Naive thymus-derived CD8-positive, alpha-beta T cell (primary cell): ENCODE results near the gene LIFR. TPM values are rescaled to one million over a fixed set of nuclear protein-coding genes. Genes with fewer than 3 reads are reported as not detected.

ENCODE experiments used
- ATAC-seq, 2 donors: fragments of 150-1000 bp; cut with Tn5 transposase in 1 of 2; sonication (Bioruptor Pico), chemical (Tn5 transposase) in 1 of 2; 1 replicate in 1 of 2; 2 replicates in 1 of 2; pipeline ENCODE4 v1.10.0; 2021; ENCODE audit warnings: mild to moderate bottlenecking in 2 of 2, moderate library complexity in 2 of 2
- POLR2A ChIA-PET: fragments of 350-600 bp; sonication (Branson Sonifier 250); formaldehyde crosslinking; loops from one replicate; lab custom pipeline; 2021; ENCODE audit warnings: antibody characterized with exemption; lab: Charles Lee
- DNase-seq, 10 donors: peaks; one replicate each; pipeline versions ENCODE4 v3.0.0 to v3.0.0-alpha.2; 2020 to 2022
- H3K27ac Mint-ChIP-seq, 10 donors: one replicate each; pipeline ENCODE4 v1.8.0; 2020 to 2022; ENCODE audit warnings: mild to moderate bottlenecking in 10 of 10, mixed read lengths in 10 of 10, moderate library complexity in 4 of 10, inconsistent platforms in 1 of 10
- H3K27me3 Mint-ChIP-seq, 5 donors: one replicate each; pipeline ENCODE4 v1.8.0; 2021 to 2022; ENCODE audit warnings: mixed read lengths in 5 of 5
- H3K36me3 Mint-ChIP-seq, 3 donors: one replicate each; pipeline ENCODE4 v1.8.0; 2020 to 2022; ENCODE audit warnings: mixed read lengths in 3 of 3, mild to moderate bottlenecking in 2 of 3, inconsistent platforms in 1 of 3
- H3K4me1 Mint-ChIP-seq, 4 donors: one replicate each; pipeline ENCODE4 v1.8.0; 2021 to 2022; ENCODE audit warnings: mixed read lengths in 4 of 4
- H3K4me3 Mint-ChIP-seq, 10 donors: one replicate each; pipeline ENCODE4 v1.8.0; 2020 to 2022; ENCODE audit warnings: mild to moderate bottlenecking in 10 of 10, mixed read lengths in 10 of 10, moderate library complexity in 6 of 10, inconsistent platforms in 1 of 10
- H3K9me3 Mint-ChIP-seq, 9 donors: one replicate each; pipeline ENCODE4 v1.8.0; 2020 to 2022; ENCODE audit warnings: mixed read lengths in 9 of 9, mild to moderate bottlenecking in 3 of 9, inconsistent platforms in 1 of 9, moderate library complexity in 1 of 9
- polyA plus RNA-seq, 3 donors: library from polyadenylated mRNA; unstranded; fragments of 300-500 nt; fragmentation: Illumina TruSeq; gene quantifications; one replicate each; pipeline ENCODE4 v1.2.3, GENCODE V29; 2021
- total RNA-seq, 8 experiments: library from RNA in 2 of 8; stranded (reverse) in 2 of 8; gene quantifications; one replicate each; pipeline ENCODE4 v1.2.3 and lab custom pipeline; 2021 to 2026

The LIFR gene
- total and polyA plus RNA-seq, 5 experiments from 2014 or later, result not detected

GRCh38 chr5:38554861-38555260 is 1.6 kb downstream of the LIFR start:
- H3K36me3 Mint-ChIP-seq, result no peaks in the 10 kb centered on the region
- peaks cover 33 to 78% (median 58%) of the 10 kb centered on the region in 5 donors for H3K27me3 Mint-ChIP-seq

GRCh38 chr5:38554403-38554802 is 2.0 kb downstream of the LIFR start:
- Mint-ChIP-seq H3K27me3 (peaks cover 33 to 78% (median 58%) of the 10 kb centered on the region in 5 donors), H3K4me3 (no peak overlapping the region), H3K27ac (no peak overlapping the region), H3K4me1 (peaks cover 5 to 19% (median 15%) of the 10 kb centered on the region in 4 donors), H3K36me3 (no peaks in the 10 kb centered on the region), H3K9me3 (no peaks in the 10 kb centered on the region)
- no peak for ATAC-seq
- POLR2A ChIA-PET, result no interaction called here
- no peak for DNase-seq

More at GRCh38 chr5:38554861-38555260, 1.6 kb downstream of the LIFR start:
- POLR2A ChIA-PET, result no interaction called here
- H3K27ac Mint-ChIP-seq, result no peak overlapping the region
- H3K9me3 Mint-ChIP-seq, result no peaks in the 10 kb centered on the region
- ATAC-seq (no peak), DNase-seq (no peak)
- H3K4me3 Mint-ChIP-seq, result peak overlapping the region in 5 of 10 donors; percentile 5 to 88 (median 82)
- peaks cover 5 to 19% (median 15%) of the 10 kb centered on the region in 4 donors for H3K4me1 Mint-ChIP-seq

DNA sequence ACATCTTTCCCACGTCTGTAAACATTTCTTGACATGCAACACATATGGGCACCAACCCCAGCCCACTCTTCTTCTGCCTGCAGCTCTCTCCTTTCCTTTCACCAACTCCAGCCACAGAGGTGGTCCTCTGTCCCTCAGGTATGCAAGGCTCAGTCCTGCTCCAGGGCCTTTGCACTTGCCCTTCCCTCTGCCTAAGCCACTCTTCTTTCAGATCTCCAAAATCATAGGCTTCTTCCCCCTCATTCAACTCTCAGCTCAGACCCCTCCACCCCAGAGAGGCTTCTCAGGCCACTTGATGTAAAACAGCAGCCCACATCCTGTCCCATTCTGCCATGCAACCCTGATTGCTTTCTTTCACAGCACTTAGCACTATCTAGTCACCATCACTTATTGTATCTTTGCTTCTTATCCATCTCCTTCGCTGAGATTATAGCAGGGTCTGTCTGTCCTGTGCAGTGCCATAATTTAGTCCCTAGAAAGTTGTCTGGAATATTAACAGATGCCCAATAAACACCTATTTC is 3.4 kb downstream of the LIFR start:
- POLR2A ChIA-PET, result no interaction called here

DNA sequence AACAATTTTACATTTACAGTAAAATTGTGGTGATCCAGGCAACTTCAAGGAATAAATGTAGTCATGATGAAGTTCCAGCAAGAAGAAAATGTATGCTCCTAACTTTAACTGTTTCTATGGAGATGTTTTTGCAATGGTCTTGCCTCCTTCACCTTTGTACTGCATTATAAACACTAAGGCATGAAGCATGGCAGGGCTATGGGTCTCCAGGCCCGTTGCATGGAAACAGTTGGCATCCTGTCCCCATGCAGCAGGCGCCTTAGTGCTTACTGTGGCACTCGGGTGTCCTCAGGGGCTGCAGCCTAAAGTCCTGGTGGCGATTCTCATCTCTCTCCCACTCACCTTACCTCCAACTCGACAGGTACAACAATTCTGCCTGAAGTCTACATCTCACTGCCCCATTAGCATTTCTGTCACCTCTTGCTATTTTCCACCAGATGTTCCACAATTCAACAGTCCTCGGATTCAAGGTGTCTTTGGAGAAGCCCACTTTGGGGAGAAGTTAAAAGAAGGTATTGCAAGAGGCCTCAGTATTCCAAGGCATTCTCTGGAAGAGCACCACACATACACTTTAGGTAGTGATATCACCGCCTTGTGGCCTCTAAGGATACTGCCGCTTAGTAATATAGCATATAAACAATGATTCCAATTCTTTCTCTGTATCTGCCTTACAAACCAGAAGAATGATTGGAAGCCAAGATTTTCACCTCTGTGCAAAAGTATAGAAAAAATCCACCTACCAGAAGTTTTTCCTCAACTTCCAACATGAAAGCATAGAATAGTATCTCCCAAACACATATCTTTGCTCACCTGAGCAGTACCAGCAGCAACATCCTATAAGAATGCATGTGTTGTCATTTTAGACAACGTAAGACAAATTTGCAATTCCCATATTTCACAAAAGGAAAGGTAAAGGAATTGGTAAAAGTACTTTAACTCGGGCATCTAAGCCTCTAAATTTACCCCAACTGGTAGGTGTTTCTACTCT is 5.1 kb downstream of the LIFR start:
- peaks cover 5 to 11% (median 7%) of the 10 kb centered on the region in 4 donors for H3K4me1 Mint-ChIP-seq
- no peaks in the 10 kb centered on the region for H3K36me3 Mint-ChIP-seq
- DNase-seq (peak in 1 of 10 donors; percentile 2), ATAC-seq (no peak)
- no peaks in the 10 kb centered on the region for H3K9me3 Mint-ChIP-seq
- H3K27me3 Mint-ChIP-seq, result peaks cover 32 to 52% (median 40%) of the 10 kb centered on the region in 5 donors
- no peak overlapping the region for H3K27ac Mint-ChIP-seq
- POLR2A ChIA-PET, result no interaction called here
- no peak overlapping the region for H3K4me3 Mint-ChIP-seq

More for the DNA sequence above, 3.4 kb downstream of the LIFR start:
- Mint-ChIP-seq H3K9me3 (no peaks in the 10 kb centered on the region), H3K36me3 (no peaks in the 10 kb centered on the region), H3K4me3 (no peak overlapping the region), H3K4me1 (peaks cover 5 to 19% (median 15%) of the 10 kb centered on the region in 4 donors), H3K27ac (no peak overlapping the region), H3K27me3 (peaks cover 38 to 66% (median 48%) of the 10 kb centered on the region in 5 donors)
- ATAC-seq (no peak), DNase-seq (no peak)

- no peaks in the 10 kb centered on the region for H3K36me3 Mint-ChIP-seq
- H3K4me3 Mint-ChIP-seq, result no peak overlapping the region
- no peak overlapping the region for H3K27ac Mint-ChIP-seq
- peaks cover 22 to 37% (median 32%) of the 10 kb centered on the region in 5 donors for H3K27me3 Mint-ChIP-seq
- H3K4me1 Mint-ChIP-seq, result peaks cover 0 to 3% (median 0%) of the 10 kb centered on the region in 4 donors
- no peaks in the 10 kb centered on the region for H3K9me3 Mint-ChIP-seq
- ATAC-seq (no peak), DNase-seq (no peak)
- POLR2A ChIA-PET, result no interaction called here
These were observed 8.2 kb downstream of the LIFR start for GRCh38 chr5:38548064-38548759.

GRCh38 chr5:38547257-38547656 is 9.2 kb downstream of the LIFR start:
- no peaks in the 10 kb centered on the region for H3K36me3 Mint-ChIP-seq
- no peak overlapping the region for H3K27ac Mint-ChIP-seq
- POLR2A ChIA-PET, result no interaction called here
- DNase-seq (no peak), ATAC-seq (no peak)
- no peaks in the 10 kb centered on the region for H3K9me3 Mint-ChIP-seq
- no peaks in the 10 kb centered on the region for H3K4me1 Mint-ChIP-seq
- H3K4me3 Mint-ChIP-seq, result no peak overlapping the region
- peaks cover 13 to 29% (median 25%) of the 10 kb centered on the region in 5 donors for H3K27me3 Mint-ChIP-seq

- DNase-seq (no peak), ATAC-seq (no peak)
- Mint-ChIP-seq H3K27ac (no peak overlapping the region), H3K36me3 (no peaks in the 10 kb centered on the region), H3K4me1 (no peaks in the 10 kb centered on the region), H3K4me3 (no peak overlapping the region), H3K27me3 (peaks cover 13 to 28% (median 22%) of the 10 kb centered on the region in 5 donors), H3K9me3 (no peaks in the 10 kb centered on the region)
- POLR2A ChIA-PET, result no interaction called here
These were observed 9.7 kb downstream of the LIFR start for GRCh38 chr5:38546691-38547146.

DNA sequence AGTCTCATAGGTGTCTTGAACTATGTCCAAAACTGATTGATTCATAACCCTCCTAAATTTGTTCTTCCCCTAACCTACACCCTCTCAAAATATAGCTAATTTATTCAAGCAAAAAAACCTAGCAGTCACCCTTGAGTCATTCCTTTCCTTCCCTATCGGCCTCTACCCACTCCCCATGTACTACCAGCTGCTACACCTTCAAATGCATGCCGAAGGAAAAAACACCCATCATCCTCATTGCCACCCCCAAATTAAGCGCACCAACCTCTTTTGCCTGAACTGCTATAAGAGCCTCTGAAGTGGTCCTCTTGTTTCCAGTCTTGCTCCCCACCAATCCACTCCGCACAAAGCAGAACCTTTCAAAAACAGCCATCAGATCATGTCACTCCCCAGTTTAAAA is 12.6 kb downstream of the LIFR start:
- peaks cover 13 to 23% (median 20%) of the 10 kb centered on the region in 5 donors for H3K27me3 Mint-ChIP-seq
- no peak overlapping the region for H3K27ac Mint-ChIP-seq
- no peak for DNase-seq
- ATAC-seq, result no peak
- H3K4me3 Mint-ChIP-seq, result no peak overlapping the region
- POLR2A ChIA-PET, result no interaction called here
- H3K36me3 Mint-ChIP-seq, result no peaks in the 10 kb centered on the region
- H3K4me1 Mint-ChIP-seq, result no peaks in the 10 kb centered on the region
- no peaks in the 10 kb centered on the region for H3K9me3 Mint-ChIP-seq

DNA sequence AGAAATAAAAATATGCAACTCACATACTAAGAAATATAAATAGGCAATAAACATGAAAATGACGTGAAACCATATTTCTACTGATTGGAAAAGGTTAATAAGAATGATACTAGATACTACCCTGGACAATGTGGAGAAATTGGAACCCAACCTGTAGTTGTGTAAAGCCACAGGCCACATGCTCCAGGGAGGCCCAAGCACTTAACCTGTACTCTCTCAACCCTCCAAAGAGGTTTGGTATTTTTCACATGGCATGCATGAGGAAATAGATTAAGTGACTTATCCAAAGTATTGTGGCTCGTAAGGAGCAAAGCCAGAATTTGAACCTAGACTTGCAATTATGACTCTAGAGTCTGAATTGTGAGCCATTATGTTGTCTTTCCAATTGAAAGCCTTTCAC is 13.4 kb downstream of the LIFR start:
- peaks cover 12 to 28% (median 24%) of the 10 kb centered on the region in 5 donors for H3K27me3 Mint-ChIP-seq
- no peaks in the 10 kb centered on the region for H3K36me3 Mint-ChIP-seq
- POLR2A ChIA-PET, result no interaction called here
- H3K4me1 Mint-ChIP-seq, result no peaks in the 10 kb centered on the region
- H3K4me3 Mint-ChIP-seq, result no peak overlapping the region
- no peak overlapping the region for H3K27ac Mint-ChIP-seq
- no peaks in the 10 kb centered on the region for H3K9me3 Mint-ChIP-seq
- DNase-seq, result no peak
- ATAC-seq, result no peak

- no peak for DNase-seq
- H3K27me3 Mint-ChIP-seq, result peaks cover 16 to 41% (median 28%) of the 10 kb centered on the region in 5 donors
- no peak overlapping the region for H3K27ac Mint-ChIP-seq
- H3K4me1 Mint-ChIP-seq, result no peaks in the 10 kb centered on the region
- H3K4me3 Mint-ChIP-seq, result no peak overlapping the region
- POLR2A ChIA-PET, result no interaction called here
- no peak for ATAC-seq
- H3K36me3 Mint-ChIP-seq, result no peaks in the 10 kb centered on the region
- H3K9me3 Mint-ChIP-seq, result no peaks in the 10 kb centered on the region
These were observed 15.2 kb downstream of the LIFR start for GRCh38 chr5:38541174-38541725.

GRCh38 chr5:38540314-38540713 is 16.1 kb downstream of the LIFR start:
- H3K9me3 Mint-ChIP-seq, result no peaks in the 10 kb centered on the region
- DNase-seq, result no peak
- H3K27me3 Mint-ChIP-seq, result peaks cover 16 to 41% (median 28%) of the 10 kb centered on the region in 5 donors
- no peak overlapping the region for H3K27ac Mint-ChIP-seq
- no peak for ATAC-seq
- POLR2A ChIA-PET, result no interaction called here
- no peak overlapping the region for H3K4me3 Mint-ChIP-seq
- H3K36me3 Mint-ChIP-seq, result no peaks in the 10 kb centered on the region
- H3K4me1 Mint-ChIP-seq, result no peaks in the 10 kb centered on the region

- Mint-ChIP-seq H3K27ac (no peak overlapping the region), H3K4me3 (no peak overlapping the region), H3K4me1 (no peaks in the 10 kb centered on the region), H3K36me3 (no peaks in the 10 kb centered on the region), H3K27me3 (peaks cover 7 to 28% (median 19%) of the 10 kb centered on the region in 5 donors), H3K9me3 (no peaks in the 10 kb centered on the region)
- ATAC-seq, result no peak
- DNase-seq, result no peak
- POLR2A ChIA-PET, result no interaction called here
These were observed 18.3 kb downstream of the LIFR start for GRCh38 chr5:38538161-38538560.
